Measurements from ENCODE around the gene PBX1. TPM values are rescaled to one million over a fixed set of nuclear protein-coding genes. Genes with fewer than 3 reads are reported as not detected.
A peak's percentile ranks its signal among the peaks of the same experiment; 100 is the strongest.

Gene PBX1
- total RNA-seq, 2 donors from 2014 or later, result 33.3 to 37.4 TPM

DNA sequence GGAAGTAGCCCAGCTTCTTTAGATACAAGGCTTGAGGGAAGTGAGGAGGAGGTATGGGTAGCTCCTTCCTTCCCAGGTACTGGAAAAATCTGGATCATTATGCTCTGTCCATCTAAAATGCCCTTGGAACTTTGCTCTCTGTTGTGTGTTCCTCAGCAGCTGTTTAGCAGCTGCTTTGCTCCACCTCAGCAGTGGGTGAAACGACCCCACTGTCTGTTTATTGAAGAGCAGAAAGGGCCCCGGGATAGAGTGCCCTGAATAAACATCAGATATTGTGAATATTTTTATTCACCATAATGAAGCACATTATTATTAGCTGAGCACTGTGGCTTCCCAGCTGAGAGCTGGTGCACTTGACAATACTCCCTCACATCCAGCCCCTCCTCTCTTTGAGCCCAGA is 237.9 kb downstream of the PBX1 start:
- Histone ChIP-seq H3K4me3 (no peak overlapping the region), H3K27me3 (no peaks in the 10 kb centered on the region), H3K27ac (no peak overlapping the region), H3K9me3 (no peaks in the 10 kb centered on the region), H3K4me1 (peaks cover 0 to 17% of the 10 kb centered on the region in 2 donors), H3K36me3 (peaks cover 10% of the 10 kb centered on the region)
- no peak for DNase-seq (ENCODE audit: low spot score)
- TF ChIP-seq, protein P1, sequence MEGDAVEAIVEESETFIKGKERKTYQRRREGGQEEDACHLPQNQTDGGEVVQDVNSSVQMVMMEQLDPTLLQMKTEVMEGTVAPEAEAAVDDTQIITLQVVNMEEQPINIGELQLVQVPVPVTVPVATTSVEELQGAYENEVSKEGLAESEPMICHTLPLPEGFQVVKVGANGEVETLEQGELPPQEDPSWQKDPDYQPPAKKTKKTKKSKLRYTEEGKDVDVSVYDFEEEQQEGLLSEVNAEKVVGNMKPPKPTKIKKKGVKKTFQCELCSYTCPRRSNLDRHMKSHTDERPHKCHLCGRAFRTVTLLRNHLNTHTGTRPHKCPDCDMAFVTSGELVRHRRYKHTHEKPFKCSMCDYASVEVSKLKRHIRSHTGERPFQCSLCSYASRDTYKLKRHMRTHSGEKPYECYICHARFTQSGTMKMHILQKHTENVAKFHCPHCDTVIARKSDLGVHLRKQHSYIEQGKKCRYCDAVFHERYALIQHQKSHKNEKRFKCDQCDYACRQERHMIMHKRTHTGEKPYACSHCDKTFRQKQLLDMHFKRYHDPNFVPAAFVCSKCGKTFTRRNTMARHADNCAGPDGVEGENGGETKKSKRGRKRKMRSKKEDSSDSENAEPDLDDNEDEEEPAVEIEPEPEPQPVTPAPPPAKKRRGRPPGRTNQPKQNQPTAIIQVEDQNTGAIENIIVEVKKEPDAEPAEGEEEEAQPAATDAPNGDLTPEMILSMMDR (IDR thresholded peaks at IDR 0.05), result no peak

DNA sequence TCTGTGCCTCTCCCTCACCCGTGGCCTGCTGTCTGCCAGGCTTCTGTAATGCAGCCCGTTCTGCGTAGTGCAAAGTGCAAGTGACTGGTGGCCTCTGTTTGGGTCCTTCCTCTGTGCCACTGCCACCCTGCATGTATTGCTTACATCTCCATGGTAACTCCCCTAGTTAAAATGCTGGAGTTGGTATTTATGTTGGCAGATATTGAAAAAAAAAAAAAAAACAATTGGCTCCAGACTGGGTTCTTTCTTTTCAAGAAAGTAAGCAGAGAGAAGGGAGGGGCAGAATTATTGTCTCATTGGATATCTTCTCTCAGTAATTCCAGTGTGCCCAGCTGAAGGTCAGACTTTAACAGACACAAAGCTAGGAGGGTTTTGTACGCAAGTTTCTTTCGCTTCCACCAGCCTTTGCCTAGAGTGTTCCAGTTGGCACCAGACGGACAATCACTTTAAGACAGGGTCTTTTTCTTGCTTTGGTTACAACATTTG is 242.3 kb downstream of the PBX1 start:
- DNase-seq (ENCODE audit: low spot score), result no peak

DNA sequence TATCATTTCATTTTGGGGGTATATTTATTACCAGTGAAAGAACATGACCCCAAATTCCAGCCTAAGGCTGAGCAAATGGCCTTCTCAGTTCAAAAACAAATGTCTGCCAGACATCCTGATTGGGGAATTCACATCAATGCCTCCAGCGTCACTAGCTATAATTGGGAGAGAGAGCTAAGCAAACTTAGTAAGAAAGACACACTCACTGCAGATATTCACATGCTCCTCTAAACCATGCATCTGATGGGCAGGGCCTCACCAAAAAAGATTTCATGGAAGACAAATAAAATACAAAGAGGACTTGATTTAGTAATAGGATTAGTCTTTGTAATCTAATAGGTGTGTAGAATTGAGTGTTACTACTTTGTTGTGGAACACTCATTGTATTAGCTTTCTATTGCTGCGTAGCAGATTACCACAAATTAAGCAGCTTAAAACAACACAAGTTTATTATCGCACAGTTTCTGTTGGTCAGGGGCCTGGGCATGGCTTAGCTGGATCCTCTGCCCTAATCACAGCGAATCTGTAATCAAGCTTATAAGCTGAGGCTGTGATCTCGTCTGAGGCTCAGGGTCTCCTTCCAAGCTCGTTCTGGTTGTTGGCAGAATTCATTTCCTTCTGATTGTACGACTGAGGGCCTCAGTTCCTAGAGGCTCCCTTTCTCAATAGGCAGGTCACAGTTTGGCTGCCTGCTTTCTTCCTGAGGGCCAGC is 243.0 kb downstream of the PBX1 start:
- Histone ChIP-seq H3K36me3 (peaks cover 10% of the 10 kb centered on the region), H3K4me3 (no peak overlapping the region), H3K9me3 (no peaks in the 10 kb centered on the region), H3K27ac (peak overlapping the region; percentile 15 to 36), H3K27me3 (no peaks in the 10 kb centered on the region), H3K4me1 (peaks cover 0 to 37% of the 10 kb centered on the region in 2 donors)
- TF ChIP-seq, protein P1 (IDR thresholded peaks at IDR 0.05), result no peak
- DNase-seq (ENCODE audit: low spot score), result no peak

More for the DNA sequence above, 242.3 kb downstream of the PBX1 start:
- H3K27ac ChIP-seq, result peak overlapping the region in 1 of 2 donors; percentile 36
- H3K4me1 ChIP-seq, result peaks cover 0 to 37% of the 10 kb centered on the region in 2 donors
- H3K4me3 ChIP-seq, result no peak overlapping the region
- peaks cover 10% of the 10 kb centered on the region for H3K36me3 ChIP-seq
- H3K27me3 ChIP-seq, result no peaks in the 10 kb centered on the region
- TF ChIP-seq, protein P1 (IDR thresholded peaks at IDR 0.05), result no peak
- no peaks in the 10 kb centered on the region for H3K9me3 ChIP-seq

DNA sequence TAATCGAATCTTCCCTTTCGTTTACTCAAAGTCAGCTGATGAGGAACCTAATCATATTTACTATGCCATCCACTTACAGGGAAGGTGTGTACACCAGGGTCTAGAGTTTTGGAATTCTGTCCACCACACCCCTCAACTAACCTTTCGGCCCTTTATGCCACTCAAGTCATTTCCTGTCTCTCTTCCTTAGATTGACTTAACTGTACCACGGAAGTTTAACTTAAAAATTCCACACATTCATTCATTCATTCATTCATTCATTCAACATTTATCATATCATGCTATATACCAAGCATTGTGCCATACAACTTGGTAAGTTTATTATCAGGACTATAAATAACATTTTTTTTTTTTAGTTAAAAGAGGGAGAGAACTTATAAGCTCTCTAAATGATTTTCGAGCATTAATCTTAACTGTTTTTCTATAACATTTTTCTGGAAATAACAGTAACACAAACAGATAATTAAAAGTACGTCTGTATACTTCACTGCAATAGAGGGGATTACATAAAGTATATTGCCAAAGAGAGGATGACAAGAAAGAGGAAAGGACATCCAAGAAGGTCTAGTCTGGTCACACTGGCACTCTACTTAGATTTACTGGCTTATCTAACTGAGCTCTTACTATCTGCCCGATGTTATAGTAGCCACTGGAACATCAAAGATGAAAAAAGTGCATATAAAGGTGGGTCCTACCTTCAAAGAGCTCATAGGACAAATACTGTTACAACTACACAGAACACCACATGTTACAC is 243.7 kb downstream of the PBX1 start:
- DNase-seq (ENCODE audit: low spot score), result no peak
- Histone ChIP-seq H3K27ac (peak overlapping the region; percentile 15 to 36), H3K27me3 (no peaks in the 10 kb centered on the region), H3K4me1 (peaks cover 0 to 37% of the 10 kb centered on the region in 2 donors), H3K4me3 (no peak overlapping the region), H3K9me3 (no peaks in the 10 kb centered on the region), H3K36me3 (peaks cover 14% of the 10 kb centered on the region)
- TF ChIP-seq, protein P1 (IDR thresholded peaks at IDR 0.05), result no peak

DNA sequence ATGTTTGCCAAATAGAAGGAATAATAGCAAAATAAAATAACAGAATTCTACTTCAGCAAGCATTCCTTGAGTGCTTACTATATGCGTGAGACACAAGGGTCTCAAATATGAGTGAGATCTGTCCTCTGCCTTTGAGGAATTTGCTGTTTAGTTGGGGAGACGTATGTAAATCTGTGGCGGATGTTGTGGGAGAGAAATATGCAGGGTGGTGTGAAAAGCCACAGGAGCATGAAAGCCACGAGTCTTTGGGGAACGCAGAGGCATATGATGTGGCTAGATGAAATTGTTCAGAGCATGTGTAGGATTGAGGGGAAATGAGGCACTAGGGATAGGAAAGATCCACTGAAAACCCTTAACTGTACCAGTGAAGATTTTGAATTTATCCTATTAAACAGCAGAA is 244.4 kb downstream of the PBX1 start:
- TF ChIP-seq, protein P1 (IDR thresholded peaks at IDR 0.05), result no peak

More for the DNA sequence above, 244.4 kb downstream of the PBX1 start:
- no peaks in the 10 kb centered on the region for H3K9me3 ChIP-seq
- H3K27ac ChIP-seq, result no peak overlapping the region
- H3K4me1 ChIP-seq, result peaks cover 0 to 37% of the 10 kb centered on the region in 2 donors
- DNase-seq (ENCODE audit: low spot score), result no peak
- no peaks in the 10 kb centered on the region for H3K27me3 ChIP-seq
- H3K4me3 ChIP-seq, result no peak overlapping the region
- peaks cover 21% of the 10 kb centered on the region for H3K36me3 ChIP-seq
